Esophagus squamous epithelium (tissue), 4 donors: ENCODE results near the gene GLTP.

Source experiments
- CTCF ChIP-seq, 6 experiments: fragments of 450-650 bp in 4 of 6; fragments of 200-600 bp in 2 of 6; sonication (generic) in 2 of 6; IDR thresholded peaks; one replicate each; pipeline ENCODE4 v1.5.1; 2016 to 2019; ENCODE audit warnings: antibody characterized with exemption in 6 of 6, mild to moderate bottlenecking in 4 of 6, moderate library complexity in 4 of 6
- POLR2A ChIP-seq, 4 donors: fragments of 450-650 bp; IDR thresholded peaks; one replicate each; pipeline ENCODE4 v1.6.1; 2017; ENCODE audit warnings: antibody characterized with exemption in 4 of 4, mild to moderate bottlenecking in 4 of 4, moderate library complexity in 3 of 4

DNA sequence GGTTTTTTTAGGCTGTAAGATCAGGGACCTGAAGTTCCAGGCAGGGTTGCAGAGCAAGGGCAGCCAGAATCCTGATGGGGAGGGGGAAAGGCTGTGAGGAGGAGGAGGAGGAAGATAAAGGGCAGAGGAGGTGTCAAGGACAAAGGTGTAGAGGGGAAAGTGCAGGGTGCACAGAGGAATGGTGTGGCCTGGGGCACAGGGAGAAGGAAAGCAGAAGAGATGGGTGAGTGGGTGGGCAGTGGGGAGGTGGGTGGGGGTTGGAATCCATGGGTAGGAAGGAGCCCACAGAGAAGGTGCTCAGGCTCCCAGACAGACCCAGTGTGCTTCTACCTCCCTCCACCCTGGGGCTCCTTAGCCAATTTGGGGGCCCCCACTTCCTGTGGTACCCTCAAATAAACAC is 58.4 kb downstream of the GLTP start:
- TF ChIP-seq CTCF (IDR thresholded peaks at IDR 0.05) (no peak), POLR2A (IDR thresholded peaks at IDR 0.05) (no peak)
